Uterus (tissue), 2 donors: ENCODE data around the gene MVB12A.

ENCODE experiments used
- POLR2A ChIP-seq, 2 donors: fragments of 450-650 bp; IDR thresholded peaks; one replicate each; pipeline ENCODE4 v1.6.1; 2016; ENCODE audit warnings: antibody characterized with exemption in 2 of 2, mild to moderate bottlenecking in 1 of 2, moderate library complexity in 1 of 2
- TF ChIP-seq, protein P1 (sequence below), 4 experiments: fragments of 200-600 bp in 2 of 4; fragments of 450-650 bp in 2 of 4; sonication (generic) in 2 of 4; IDR thresholded peaks; one replicate each; pipeline ENCODE4 v1.5.1; 2016 to 2019; ENCODE audit warnings: antibody characterized with exemption in 4 of 4, mild to moderate bottlenecking in 2 of 4, moderate library complexity in 1 of 4

- TF ChIP-seq POLR2A (IDR thresholded peaks at IDR 0.05): no peak
- TF ChIP-seq, protein P1, sequence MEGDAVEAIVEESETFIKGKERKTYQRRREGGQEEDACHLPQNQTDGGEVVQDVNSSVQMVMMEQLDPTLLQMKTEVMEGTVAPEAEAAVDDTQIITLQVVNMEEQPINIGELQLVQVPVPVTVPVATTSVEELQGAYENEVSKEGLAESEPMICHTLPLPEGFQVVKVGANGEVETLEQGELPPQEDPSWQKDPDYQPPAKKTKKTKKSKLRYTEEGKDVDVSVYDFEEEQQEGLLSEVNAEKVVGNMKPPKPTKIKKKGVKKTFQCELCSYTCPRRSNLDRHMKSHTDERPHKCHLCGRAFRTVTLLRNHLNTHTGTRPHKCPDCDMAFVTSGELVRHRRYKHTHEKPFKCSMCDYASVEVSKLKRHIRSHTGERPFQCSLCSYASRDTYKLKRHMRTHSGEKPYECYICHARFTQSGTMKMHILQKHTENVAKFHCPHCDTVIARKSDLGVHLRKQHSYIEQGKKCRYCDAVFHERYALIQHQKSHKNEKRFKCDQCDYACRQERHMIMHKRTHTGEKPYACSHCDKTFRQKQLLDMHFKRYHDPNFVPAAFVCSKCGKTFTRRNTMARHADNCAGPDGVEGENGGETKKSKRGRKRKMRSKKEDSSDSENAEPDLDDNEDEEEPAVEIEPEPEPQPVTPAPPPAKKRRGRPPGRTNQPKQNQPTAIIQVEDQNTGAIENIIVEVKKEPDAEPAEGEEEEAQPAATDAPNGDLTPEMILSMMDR (IDR thresholded peaks at IDR 0.05): peak in 2 of 4 experiments; percentile 30 to 40
Observed at GRCh38 chr19:17420475-17420924, 653 bp downstream of the MVB12A start.
